GM18507 (cell line): Measurements from ENCODE around the gene STRN3.
A peak's percentile ranks its signal among the peaks of the same experiment; 100 is the strongest.

Source experiments
- DNase-seq: peaks from one replicate; pipeline ENCODE4 v3.0.0; 2011; ENCODE audit warnings: low read depth; ENCODE audit not compliant: insufficient read length; ENCODE audit errors: extremely low spot score
- FAIRE-seq: peaks from 2 replicates; lab custom pipeline; 2011; peaks lifted over from hg19 to GRCh38; lab: Jason Lieb, UNC

The STRN3 gene

GRCh38 chr14:31042300-31042699 lies 16.1 kb upstream of the STRN3 start:
- DNase-seq (no peak), FAIRE-seq (no peak)

- DNase-seq: no peak
- FAIRE-seq: no peak
Observed at GRCh38 chr14:31038521-31039166, 12.5 kb upstream of the STRN3 start.

- DNase-seq: no peak
- no peak for FAIRE-seq
Observed at GRCh38 chr14:31037709-31038221, 11.6 kb upstream of the STRN3 start.

GRCh38 chr14:31036552-31036951 lies 10.4 kb upstream of the STRN3 start:
- no peak for FAIRE-seq
- DNase-seq: no peak

- no peak for DNase-seq
- FAIRE-seq: no peak
Observed at GRCh38 chr14:31030469-31030868, 4.3 kb upstream of the STRN3 start.

GRCh38 chr14:31029016-31029970 lies 3.1 kb upstream of the STRN3 start:
- FAIRE-seq (no peak), DNase-seq (no peak)

GRCh38 chr14:31027847-31028246 lies 1.7 kb upstream of the STRN3 start:
- DNase-seq (no peak), FAIRE-seq (no peak)

- FAIRE-seq (peak; percentile 92), DNase-seq (peak; percentile 77)
Observed at GRCh38 chr14:31026450-31027235, 464 bp upstream of the STRN3 start.

GRCh38 chr14:31025367-31026076 lies 657 bp downstream of the STRN3 start, which contains the start of gene AP4S1:
AP4S1 (plus strand) TSS chr14:31025649; CDS start chr14:31066197, 40,548 bp downstream.
- no peak for DNase-seq
- no peak for FAIRE-seq

- DNase-seq (no peak), FAIRE-seq (peak; percentile 38)
Observed at GRCh38 chr14:31024577-31025366, 1.4 kb downstream of the STRN3 start.

GRCh38 chr14:31024010-31024480 lies 2.1 kb downstream of the STRN3 start:
- FAIRE-seq (no peak), DNase-seq (no peak)

GRCh38 chr14:31022386-31022785 lies 3.8 kb downstream of the STRN3 start:
- no peak for FAIRE-seq

GRCh38 chr14:31021576-31021949 lies 4.6 kb downstream of the STRN3 start:
- FAIRE-seq (no peak), DNase-seq (no peak)

More at GRCh38 chr14:31022386-31022785, 3.8 kb downstream of the STRN3 start:
- DNase-seq: no peak

- no peak for FAIRE-seq
- DNase-seq: no peak
Observed at GRCh38 chr14:31020834-31021575, 5.2 kb downstream of the STRN3 start.

- DNase-seq (no peak), FAIRE-seq (no peak)
Observed at GRCh38 chr14:31018057-31018645, 8.0 kb downstream of the STRN3 start.

GRCh38 chr14:31013841-31014240 lies 12.3 kb downstream of the STRN3 start:
- DNase-seq (no peak), FAIRE-seq (no peak)

GRCh38 chr14:31010935-31011334 lies 15.2 kb downstream of the STRN3 start:
- no peak for DNase-seq
- FAIRE-seq: no peak
